GM15510 (cell line): Measurements from ENCODE around the gene GNB2.

Experiments
- POLR2A ChIP-seq: IDR thresholded peaks from 3 replicates; pipeline ENCODE4 v1.6.1; 2011; ENCODE audit warnings: borderline replicate concordance; ENCODE audit not compliant: insufficient read length; ENCODE audit errors: extremely low read depth

Gene GNB2

GRCh38 chr7:100673302-100673941, at the start of gene GNB2:
GNB2 (plus strand) TSS chr7:100673740; CDS start chr7:100676266, 2,526 bp downstream.
- peak; percentile 56 for TF ChIP-seq POLR2A

- TF ChIP-seq POLR2A, result no peak
These were observed 49.4 kb upstream of the GNB2 start for GRCh38 chr7:100623951-100624824.

- TF ChIP-seq POLR2A, result no peak
These were observed 47.5 kb upstream of the GNB2 start for GRCh38 chr7:100626055-100626454.

- TF ChIP-seq POLR2A, result peak; percentile 59
These were observed 46.9 kb upstream of the GNB2 start for GRCh38 chr7:100626530-100627237.

- no peak for TF ChIP-seq POLR2A
These were observed 46.3 kb upstream of the GNB2 start for GRCh38 chr7:100627238-100627549.

GRCh38 chr7:100629117-100629716, 44.3 kb upstream of the GNB2 start:
- TF ChIP-seq POLR2A, result no peak

- no peak for TF ChIP-seq POLR2A
These were observed 43.5 kb upstream of the GNB2 start for GRCh38 chr7:100630066-100630465.

GRCh38 chr7:100632951-100633717, 40.4 kb upstream of the GNB2 start:
- TF ChIP-seq POLR2A, result peak; percentile 46

- TF ChIP-seq POLR2A, result no peak
These were observed 33.5 kb upstream of the GNB2 start for GRCh38 chr7:100639995-100640516.

- no peak for TF ChIP-seq POLR2A
These were observed 32.8 kb upstream of the GNB2 start for GRCh38 chr7:100640517-100641440.

GRCh38 chr7:100641463-100641859, 32.1 kb upstream of the GNB2 start, which contains the start of gene TFR2:
TFR2 (minus strand) TSS chr7:100641552; CDS start chr7:100641509, 43 bp downstream.
- no peak for TF ChIP-seq POLR2A

GRCh38 chr7:100641860-100642533, 31.5 kb upstream of the GNB2 start:
- TF ChIP-seq POLR2A, result no peak
